GM18858 (cell line): ENCODE measurements around the gene SEPTIN10.

Experiments
- ATAC-seq: cut with Tn5 transposase; IDR thresholded peaks from one replicate; pipeline ENCODE4 v1.9.1; 2021; ENCODE audit not compliant: unreplicated experiment

The SEPTIN10 gene

GRCh38 chr2:109525836-109526235 lies 87.9 kb downstream of the SEPTIN10 start:
- no peak for ATAC-seq

- no peak for ATAC-seq
These were observed 90.0 kb downstream of the SEPTIN10 start for GRCh38 chr2:109523536-109524361.

- no peak for ATAC-seq
These were observed 90.6 kb downstream of the SEPTIN10 start for GRCh38 chr2:109523121-109523520.

GRCh38 chr2:109522063-109522374 lies 91.7 kb downstream of the SEPTIN10 start:
- no peak for ATAC-seq

GRCh38 chr2:109521233-109522062 lies 92.3 kb downstream of the SEPTIN10 start:
- no peak for ATAC-seq

- no peak for ATAC-seq
These were observed 94.3 kb downstream of the SEPTIN10 start for GRCh38 chr2:109519513-109519912.

GRCh38 chr2:109517118-109517889 lies 96.5 kb downstream of the SEPTIN10 start:
- ATAC-seq, result no peak

- no peak for ATAC-seq
These were observed 97.2 kb downstream of the SEPTIN10 start for GRCh38 chr2:109516445-109517117.

GRCh38 chr2:109514857-109515256 lies 98.9 kb downstream of the SEPTIN10 start:
- ATAC-seq, result no peak

- ATAC-seq, result peak; percentile 72
These were observed 99.8 kb downstream of the SEPTIN10 start for GRCh38 chr2:109513749-109514588.

GRCh38 chr2:109513230-109513629 lies 100.5 kb downstream of the SEPTIN10 start:
- no peak for ATAC-seq

- ATAC-seq, result no peak
These were observed 101.7 kb downstream of the SEPTIN10 start for GRCh38 chr2:109512076-109512475.

- no peak for ATAC-seq
These were observed 102.6 kb downstream of the SEPTIN10 start for GRCh38 chr2:109511168-109511567.

GRCh38 chr2:109510136-109511028 lies 103.4 kb downstream of the SEPTIN10 start:
- ATAC-seq, result no peak

GRCh38 chr2:109508556-109508955 lies 105.2 kb downstream of the SEPTIN10 start:
- no peak for ATAC-seq

GRCh38 chr2:109507828-109508227 lies 105.9 kb downstream of the SEPTIN10 start:
- no peak for ATAC-seq

- no peak for ATAC-seq
These were observed 106.5 kb downstream of the SEPTIN10 start for GRCh38 chr2:109507217-109507616.

- ATAC-seq, result no peak
These were observed 110.6 kb downstream of the SEPTIN10 start for GRCh38 chr2:109503191-109503590.

GRCh38 chr2:109501461-109501860 lies 112.3 kb downstream of the SEPTIN10 start:
- ATAC-seq, result no peak
